DMS153 (cell line): ENCODE data around the gene HOXC11.
A peak's percentile ranks its signal among the peaks of the same experiment; 100 is the strongest.

ENCODE experiments used
- DNase-seq: peaks from one replicate; lab custom pipeline; 2025; lab: John Stamatoyannopoulos, UW

Gene HOXC11

DNA sequence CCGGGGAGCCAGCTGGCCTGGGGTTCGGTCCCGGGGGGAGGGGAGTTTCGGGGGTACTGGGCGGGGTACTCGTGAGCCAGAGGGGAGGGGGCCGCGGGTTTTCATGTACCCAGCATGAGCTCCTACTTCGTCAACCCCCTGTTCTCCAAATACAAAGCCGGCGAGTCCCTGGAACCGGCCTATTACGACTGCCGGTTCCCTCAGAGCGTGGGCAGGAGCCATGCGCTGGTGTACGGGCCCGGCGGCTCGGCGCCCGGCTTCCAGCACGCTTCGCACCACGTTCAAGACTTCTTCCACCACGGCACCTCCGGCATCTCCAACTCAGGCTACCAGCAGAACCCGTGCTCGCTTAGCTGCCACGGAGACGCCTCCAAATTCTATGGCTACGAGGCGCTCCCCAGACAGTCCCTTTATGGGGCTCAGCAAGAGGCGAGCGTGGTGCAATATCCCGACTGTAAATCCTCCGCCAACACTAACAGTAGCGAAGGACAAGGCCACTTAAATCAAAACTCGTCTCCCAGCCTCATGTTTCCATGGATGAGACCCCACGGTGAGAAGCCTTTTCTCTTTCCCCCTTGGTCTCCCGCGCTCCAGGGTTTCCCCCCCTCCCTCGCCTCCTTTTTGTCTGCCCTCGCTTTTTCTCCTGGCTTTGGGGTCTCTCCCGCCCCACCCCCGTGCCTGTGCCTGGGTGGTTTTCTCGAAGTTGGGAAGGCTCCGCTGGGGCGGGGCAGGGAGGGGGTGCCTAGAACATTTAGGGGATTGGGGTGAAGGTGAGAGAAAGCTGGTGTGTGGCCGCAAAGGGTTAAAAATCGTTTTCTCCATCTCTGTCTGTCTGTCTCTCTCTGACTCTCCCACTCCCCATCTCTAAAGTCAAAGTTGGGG, 36.5 kb downstream of the HOXC11 start:
- DNase-seq = no peak

- no peak for DNase-seq
Observed at GRCh38 chr12:54010053-54010971, 37.4 kb downstream of the HOXC11 start.

DNA sequence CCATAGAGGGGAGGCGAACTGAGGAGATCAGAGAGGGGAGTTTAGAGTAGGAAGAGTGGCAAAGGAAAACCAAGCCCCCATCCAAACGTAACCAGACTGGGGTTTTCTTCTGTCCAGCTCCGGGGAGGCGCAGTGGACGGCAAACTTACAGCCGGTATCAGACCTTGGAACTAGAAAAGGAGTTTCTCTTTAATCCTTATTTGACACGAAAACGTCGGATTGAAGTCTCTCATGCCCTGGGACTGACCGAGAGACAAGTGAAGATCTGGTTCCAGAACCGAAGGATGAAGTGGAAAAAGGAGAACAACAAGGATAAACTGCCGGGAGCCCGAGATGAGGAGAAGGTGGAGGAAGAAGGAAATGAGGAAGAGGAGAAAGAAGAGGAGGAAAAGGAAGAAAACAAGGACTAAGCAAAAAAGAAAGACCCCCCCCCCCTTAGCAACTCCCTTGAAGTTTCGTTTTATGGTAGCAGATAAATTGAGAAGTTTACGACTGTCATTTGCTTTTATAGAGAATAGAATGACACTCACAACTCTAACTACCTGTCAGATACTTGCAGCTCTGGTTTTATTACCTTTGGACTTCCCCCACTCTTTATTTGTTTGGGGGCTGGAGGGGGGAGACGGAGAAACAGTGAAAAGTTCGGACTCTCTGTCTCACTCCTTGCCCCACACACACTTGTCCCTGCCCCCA, 38.2 kb downstream of the HOXC11 start:
- DNase-seq = no peak

- DNase-seq = no peak
Observed at GRCh38 chr12:54011665-54012532, 39.0 kb downstream of the HOXC11 start.

DNA sequence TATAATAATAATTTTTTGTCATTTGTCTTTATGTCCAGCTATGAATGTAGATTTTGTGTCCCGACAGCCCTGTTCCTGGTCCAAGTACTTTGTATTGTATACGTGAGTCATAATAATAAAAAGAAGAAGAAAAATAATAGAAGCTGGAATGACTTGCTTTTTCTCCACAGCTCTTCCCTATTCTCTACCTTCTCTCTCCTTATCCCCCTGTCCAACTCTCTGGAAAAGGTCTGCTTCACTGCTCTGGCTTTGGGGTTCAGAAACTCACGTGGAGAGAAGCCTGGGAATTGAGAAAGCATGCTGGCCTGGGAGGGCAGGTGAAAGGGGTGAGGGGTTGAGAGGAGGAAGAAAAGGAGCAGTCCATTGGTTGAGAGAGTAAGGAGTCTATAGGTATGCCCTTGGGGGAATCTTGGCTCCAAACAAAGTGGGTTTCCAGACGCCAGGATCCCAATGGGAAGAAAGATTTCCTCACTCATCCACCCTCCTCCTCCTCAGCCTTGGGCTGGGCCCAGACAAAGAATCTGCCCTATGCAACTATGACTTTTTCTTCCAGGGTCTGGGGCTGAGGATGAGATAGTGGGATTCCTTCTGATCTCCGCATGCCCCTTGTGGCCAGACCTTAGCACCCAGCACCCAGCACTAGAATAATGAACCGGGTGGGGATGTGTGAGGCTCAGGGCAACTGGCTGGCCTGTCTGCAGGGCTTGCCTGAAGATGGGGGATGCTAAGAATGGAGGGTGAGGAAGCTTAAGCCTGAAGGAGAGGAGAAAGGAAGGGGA, 39.9 kb downstream of the HOXC11 start:
- no peak for DNase-seq

GRCh38 chr12:54014377-54015017, 41.6 kb downstream of the HOXC11 start:
- DNase-seq = no peak

- DNase-seq = no peak
Observed at GRCh38 chr12:54015018-54015931, 42.3 kb downstream of the HOXC11 start.

GRCh38 chr12:54016051-54016450, 43.1 kb downstream of the HOXC11 start:
- DNase-seq = no peak

- no peak for DNase-seq
Observed at GRCh38 chr12:54016478-54016964, 43.6 kb downstream of the HOXC11 start.

- DNase-seq = no peak
Observed at GRCh38 chr12:54017027-54017788, 44.3 kb downstream of the HOXC11 start.

DNA sequence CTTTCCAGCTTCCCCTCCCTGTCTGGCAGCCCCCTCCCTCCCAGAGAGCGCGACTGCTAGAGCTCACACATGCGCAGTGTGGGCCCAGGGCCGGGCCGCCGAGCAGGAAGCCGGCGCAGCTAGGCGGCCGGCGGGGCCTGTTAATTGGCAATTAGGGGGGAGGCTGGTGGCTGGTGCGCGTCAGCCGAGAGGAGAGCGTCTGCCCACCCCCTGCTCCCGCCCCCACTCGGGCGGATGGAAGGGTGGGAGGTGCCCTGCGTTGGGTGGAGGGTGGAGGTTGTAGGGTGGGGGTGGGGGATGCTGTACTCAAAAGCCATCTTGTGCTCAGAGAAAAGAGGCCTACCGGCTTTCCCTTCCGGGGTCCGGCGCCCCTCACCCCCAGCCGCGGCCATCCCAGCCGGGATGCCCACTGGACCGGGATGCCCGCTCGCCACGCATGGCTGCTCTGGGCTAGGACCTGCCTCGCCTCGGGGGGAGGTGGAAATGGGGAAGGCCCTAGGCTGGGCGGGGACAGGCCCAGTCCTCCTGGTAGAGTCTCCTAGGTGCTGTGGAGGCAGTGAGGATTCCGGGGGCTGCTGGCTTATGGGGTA, 45.0 kb downstream of the HOXC11 start:
- DNase-seq = peak; percentile 60

DNA sequence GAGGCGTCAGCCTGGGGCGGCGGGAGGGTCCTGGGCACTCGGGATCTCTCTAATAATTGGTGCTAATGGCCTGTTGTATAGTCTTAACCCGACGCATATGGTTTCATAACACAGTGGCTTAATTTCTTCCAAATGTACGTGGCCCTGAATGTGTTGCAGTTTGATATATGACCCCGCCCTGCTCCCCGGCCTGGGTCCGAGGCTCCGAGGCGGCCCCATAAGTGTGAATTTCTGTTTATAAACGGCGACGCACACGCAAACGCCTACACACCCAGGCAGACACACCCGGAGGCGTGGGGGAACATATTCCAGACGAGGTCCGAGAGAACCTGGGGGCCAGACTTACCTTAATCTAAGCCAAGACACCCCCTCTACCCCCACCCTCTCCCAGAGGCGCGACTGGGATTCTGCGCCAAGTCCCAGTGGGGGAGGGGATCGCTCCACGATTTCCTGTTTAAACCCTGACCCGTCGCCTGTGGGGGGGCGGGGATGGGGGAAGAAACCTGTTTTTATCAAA, 45.6 kb downstream of the HOXC11 start:
- DNase-seq = no peak

GRCh38 chr12:54019091-54019811, 46.3 kb downstream of the HOXC11 start:
- no peak for DNase-seq

DNA sequence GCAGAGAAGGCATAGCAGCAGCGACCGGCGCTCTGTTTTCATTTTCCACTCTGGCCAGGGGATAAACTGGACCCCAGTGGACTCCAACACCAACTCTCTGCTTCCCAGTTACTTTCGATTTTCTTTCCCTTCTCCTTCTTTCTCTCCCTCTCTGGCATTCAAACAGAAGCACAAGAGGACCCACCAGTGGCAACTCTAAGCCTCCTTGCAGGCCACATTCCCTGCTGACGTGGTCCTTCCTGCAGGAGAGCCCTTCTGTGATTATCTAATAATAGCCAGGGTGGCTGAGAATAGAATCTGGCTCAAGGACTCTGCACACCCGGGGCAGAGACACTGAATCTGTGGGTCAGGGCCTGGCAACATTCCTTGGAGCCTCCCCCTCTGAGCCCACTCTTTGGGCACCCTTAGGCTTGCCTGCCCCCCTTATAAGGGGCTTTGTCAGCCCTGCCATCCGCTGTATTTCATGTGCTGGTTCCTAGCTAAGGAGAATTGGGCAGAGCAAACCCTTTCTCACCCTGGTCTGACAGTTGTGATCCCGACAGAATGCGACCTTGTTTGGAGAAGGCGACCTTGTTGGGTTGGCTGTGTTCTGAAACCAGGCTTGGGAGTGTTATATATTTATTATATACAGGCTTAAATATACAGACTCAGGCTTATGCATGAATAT, 47.1 kb downstream of the HOXC11 start:
- no peak for DNase-seq

DNA sequence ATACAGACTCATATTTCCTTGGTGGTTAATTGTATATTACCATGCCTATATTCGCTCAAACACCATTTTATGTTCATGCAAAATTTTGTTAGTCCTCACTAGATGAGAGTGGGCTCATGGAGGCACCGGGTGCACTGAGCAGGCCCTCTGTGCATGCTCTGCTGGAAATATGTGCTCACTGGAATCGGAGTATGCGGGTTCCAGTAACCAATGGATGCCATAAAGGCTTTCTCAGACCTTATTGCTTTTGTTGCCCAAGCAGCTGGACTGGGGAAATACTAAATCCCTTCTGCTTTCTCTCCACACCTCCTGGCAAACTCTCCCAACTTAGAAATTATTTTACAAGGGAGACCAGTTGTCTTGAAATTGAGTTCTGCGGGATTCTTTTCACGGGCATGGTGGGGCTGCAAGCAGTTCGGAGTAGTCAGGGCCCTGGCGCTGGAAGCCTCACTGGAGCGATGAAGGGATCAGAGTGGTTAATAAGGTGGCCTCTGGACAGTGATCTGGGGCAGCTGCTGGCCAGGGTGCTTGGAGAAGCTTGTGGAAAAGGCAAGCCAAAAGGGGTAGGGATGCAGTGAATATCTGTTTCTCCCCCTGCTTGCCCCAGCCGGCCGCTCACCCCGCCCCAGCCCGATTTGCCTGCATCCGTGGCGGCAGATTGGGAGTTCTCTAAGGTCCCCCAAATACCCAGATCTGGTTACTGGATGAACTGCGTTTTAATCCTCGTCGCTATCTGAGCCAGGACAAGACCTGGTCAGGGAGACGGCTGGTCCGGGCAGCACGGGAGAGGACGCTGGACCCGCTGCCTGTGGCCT, 47.9 kb downstream of the HOXC11 start:
- DNase-seq = no peak
